ENCODE measurements around the gene TTC4. TPM values are rescaled to one million over a fixed set of nuclear protein-coding genes. Genes with fewer than 3 reads are reported as not detected.

The TTC4 gene
- total RNA-seq, 1 experiment from 2014 or later, result 30.8 TPM

- Mint-ChIP-seq H3K4me3 (no peak overlapping the region), H3K9me3 (no peaks in the 10 kb centered on the region), H3K27ac (no peak overlapping the region), H3K36me3 (ENCODE audit: insufficient read depth in 1 of 3, low read depth in 3 of 3) (no peaks in the 10 kb centered on the region; a peak in 1 of 7 replicates), H3K27me3 (ENCODE audit: low read depth) (peaks cover 3% of the 10 kb centered on the region), H3K4me1 (peaks cover 19 to 22% of the 10 kb centered on the region in 2 experiments)
- Histone ChIP-seq H3K4ac (ENCODE audit: low read depth, low read length) (no peak overlapping the region), H4K91ac (ENCODE audit: insufficient read length, low read depth, low read length) (no peak overlapping the region), H3T11ph (ENCODE audit: low read length) (no peak overlapping the region), H3K79me1 (ENCODE audit: insufficient read depth, low read depth, low read length, poor library complexity, severe bottlenecking) (no peaks in the 10 kb centered on the region), H3K9me3 (ENCODE audit: control insufficient read depth, low read depth, low read length) (no peaks in the 10 kb centered on the region), H3K23me2 (ENCODE audit: insufficient read length, low read depth, low read length, poor library complexity, severe bottlenecking) (peaks cover 4% of the 10 kb centered on the region), H3K4me2 (ENCODE audit: insufficient read depth, insufficient read length, low read length) (no peak overlapping the region), H4K8ac (replicated peaks; ENCODE audit: insufficient read length, low read depth, low read length) (no peak overlapping the region), H4K5ac (ENCODE audit: insufficient read length, low read depth, low read length) (no peak overlapping the region), H3K14ac (ENCODE audit: insufficient read depth, low read length) (no peak overlapping the region), H3K4me1 (ENCODE audit: insufficient read depth, low read length) (no peaks in the 10 kb centered on the region), H2AFZ (ENCODE audit: low read length) (no peak overlapping the region), H2BK15ac (ENCODE audit: low read depth, low read length) (no peak overlapping the region), H3K27ac (ENCODE audit: insufficient read length, low read depth, low read length) (no peak overlapping the region), H3K18ac (ENCODE audit: insufficient read length, low read depth, low read length) (no peak overlapping the region), H4K20me1 (ENCODE audit: control insufficient read depth, insufficient read depth, insufficient read length) (no peaks in the 10 kb centered on the region), H3K79me2 (ENCODE audit: insufficient read depth, low read length) (no peaks in the 10 kb centered on the region), H2BK20ac (ENCODE audit: low read depth, low read length, poor library complexity, severe bottlenecking) (no peak overlapping the region), H3K56ac (ENCODE audit: insufficient read length, low read depth, low read length) (no peak overlapping the region), H3K9ac (ENCODE audit: extremely low read depth, insufficient read length, low read length) (no peak overlapping the region), H3K23ac (ENCODE audit: insufficient read length, low read depth, low read length) (no peak overlapping the region), H3K27me3 (ENCODE audit: insufficient read depth, low read length) (no peaks in the 10 kb centered on the region), H2BK120ac (ENCODE audit: low read depth, low read length, poor library complexity, severe bottlenecking) (no peak overlapping the region), H2BK5ac (ENCODE audit: insufficient read length, low read length) (no peak overlapping the region), H2BK12ac (ENCODE audit: insufficient read length, low read depth, low read length) (no peak overlapping the region), H2AK5ac (ENCODE audit: insufficient read length, low read length) (no peak overlapping the region)
- no peak for DNase-seq
- no CpG with 5 or more reads among the region's 6 CpGs for WGBS (ENCODE audit: extremely low coverage, insufficient read length, low lambda C conversion rate)
- TF ChIP-seq, protein P1, sequence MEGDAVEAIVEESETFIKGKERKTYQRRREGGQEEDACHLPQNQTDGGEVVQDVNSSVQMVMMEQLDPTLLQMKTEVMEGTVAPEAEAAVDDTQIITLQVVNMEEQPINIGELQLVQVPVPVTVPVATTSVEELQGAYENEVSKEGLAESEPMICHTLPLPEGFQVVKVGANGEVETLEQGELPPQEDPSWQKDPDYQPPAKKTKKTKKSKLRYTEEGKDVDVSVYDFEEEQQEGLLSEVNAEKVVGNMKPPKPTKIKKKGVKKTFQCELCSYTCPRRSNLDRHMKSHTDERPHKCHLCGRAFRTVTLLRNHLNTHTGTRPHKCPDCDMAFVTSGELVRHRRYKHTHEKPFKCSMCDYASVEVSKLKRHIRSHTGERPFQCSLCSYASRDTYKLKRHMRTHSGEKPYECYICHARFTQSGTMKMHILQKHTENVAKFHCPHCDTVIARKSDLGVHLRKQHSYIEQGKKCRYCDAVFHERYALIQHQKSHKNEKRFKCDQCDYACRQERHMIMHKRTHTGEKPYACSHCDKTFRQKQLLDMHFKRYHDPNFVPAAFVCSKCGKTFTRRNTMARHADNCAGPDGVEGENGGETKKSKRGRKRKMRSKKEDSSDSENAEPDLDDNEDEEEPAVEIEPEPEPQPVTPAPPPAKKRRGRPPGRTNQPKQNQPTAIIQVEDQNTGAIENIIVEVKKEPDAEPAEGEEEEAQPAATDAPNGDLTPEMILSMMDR (conservative IDR thresholded peaks at IDR 0.05), result no peak
These were observed 51.9 kb downstream of the TTC4 start for GRCh38 chr1:54767526-54767925.
